Neural cell (in vitro differentiated cells): ENCODE results near the gene PBX1. TPM values are rescaled to one million over a fixed set of nuclear protein-coding genes. Genes with fewer than 3 reads are reported as not detected.

Experiments used
- H2AFZ ChIP-seq: fragments of 200-600, 300-800 bp; sonication (generic), shearing (Covaris generic); 2 replicates; pipeline ENCODE4 v1.6.0; 2014; ENCODE audit warnings: low read depth, mild to moderate bottlenecking, antibody characterized with exemption, low read length, moderate library complexity
- H3F3A ChIP-seq: fragments of 200-600 bp; shearing (Covaris generic); 2 replicates; pipeline ENCODE4 v1.6.1; 2016; ENCODE audit warnings: mild to moderate bottlenecking, moderate library complexity, mixed read lengths, antibody characterized with exemption, low read length; ENCODE audit not compliant: insufficient read depth, poor library complexity, severe bottlenecking
- H3K27ac ChIP-seq: fragments of 200-600, 300-800 bp; sonication (generic), shearing (Covaris generic); 2 replicates; pipeline ENCODE4 v1.5.1; 2014; ENCODE audit warnings: mild to moderate bottlenecking, low read length, moderate library complexity
- H3K27me3 ChIP-seq: fragments of 300-800, 200-600 bp; sonication (generic), shearing (Covaris generic); 2 replicates; pipeline ENCODE4 v1.6.0; 2014; ENCODE audit warnings: mild to moderate bottlenecking, low read depth, low read length, moderate library complexity; ENCODE audit not compliant: insufficient read depth
- H3K36me3 ChIP-seq: fragments of 300-800, 200-600 bp; sonication (generic), shearing (Covaris generic); 2 replicates; pipeline ENCODE4 v1.5.1; 2014; ENCODE audit warnings: mild to moderate bottlenecking, antibody characterized with exemption, low read length, moderate library complexity; ENCODE audit not compliant: insufficient read depth
- H3K4me2 ChIP-seq: fragments of 300-800, 200-600 bp; sonication (generic), shearing (Covaris generic); 2 replicates; pipeline ENCODE4 v1.6.0; 2014; ENCODE audit warnings: mild to moderate bottlenecking, low read length
- H3K4me3 ChIP-seq: fragments of 300-800, 200-600 bp; sonication (generic), shearing (Covaris generic); 2 replicates; pipeline ENCODE4 v1.5.1; 2014; ENCODE audit warnings: mild to moderate bottlenecking, low read length, moderate library complexity
- H3K79me2 ChIP-seq: fragments of 200-600 bp; shearing (Covaris generic); replicated peaks from 2 replicates; pipeline ENCODE4 v1.6.0; 2014; ENCODE audit warnings: mild to moderate bottlenecking, low read length, moderate library complexity; ENCODE audit not compliant: insufficient read depth
- H3K9ac ChIP-seq: fragments of 300-800, 200-600 bp; sonication (generic), shearing (Covaris generic); 2 replicates; pipeline ENCODE4 v1.6.1; 2016; ENCODE audit warnings: mild to moderate bottlenecking, low read length, mixed read lengths
- H3K9me2 ChIP-seq: fragments of 200-600 bp; shearing (Covaris generic); 2 replicates; pipeline ENCODE4 v1.6.1; 2016; ENCODE audit warnings: mild to moderate bottlenecking, low read length, mixed read lengths; ENCODE audit not compliant: insufficient read depth
- H3K9me3 ChIP-seq: fragments of 200-600, 300-800 bp; sonication (generic), shearing (Covaris generic); 2 replicates; pipeline ENCODE4 v1.6.1; 2016; ENCODE audit warnings: mild to moderate bottlenecking, mixed run types, low read length, moderate library complexity, mixed read lengths
- H4K20me1 ChIP-seq: fragments of 200-600 bp; shearing (Covaris generic); 2 replicates; pipeline ENCODE4 v1.6.1; 2016; ENCODE audit warnings: mild to moderate bottlenecking, mixed run types; ENCODE audit not compliant: insufficient read depth
- CTCF ChIP-seq: fragments of 450-650 bp; IDR thresholded peaks from 2 replicates; pipeline ENCODE4 v1.5.1; 2014; ENCODE audit warnings: antibody characterized with exemption, mild to moderate bottlenecking, moderate library complexity; ENCODE audit not compliant: poor library complexity, severe bottlenecking
- EP300 ChIP-seq: fragments of 450-650 bp; conservative IDR thresholded peaks from 2 replicates; pipeline ENCODE4 v1.6.1; 2014; ENCODE audit warnings: antibody characterized with exemption, mild to moderate bottlenecking, moderate library complexity; ENCODE audit not compliant: poor library complexity, severe bottlenecking
- EZH2 ChIP-seq: fragments of 200-600, 300-800 bp; shearing (Covaris generic), sonication (generic); IDR thresholded peaks from 2 replicates; pipeline ENCODE4 v1.6.1; 2014; ENCODE audit warnings: antibody characterized with exemption, low read length, borderline replicate concordance, mild to moderate bottlenecking; ENCODE audit not compliant: insufficient read depth, poor library complexity, severe bottlenecking
- MXI1 ChIP-seq: fragments of 450-650 bp; conservative IDR thresholded peaks from 2 replicates; pipeline ENCODE4 v1.6.1; 2014; ENCODE audit warnings: antibody characterized with exemption, mild to moderate bottlenecking; ENCODE audit not compliant: poor library complexity, severe bottlenecking
- POLR2AphosphoS5 ChIP-seq: IDR thresholded peaks from 2 replicates; pipeline ENCODE4 v1.6.1; 2012
- RAD21 ChIP-seq: fragments of 450-650 bp; conservative IDR thresholded peaks from 2 replicates; pipeline ENCODE4 v1.6.1; 2014; ENCODE audit warnings: antibody characterized with exemption, mild to moderate bottlenecking, moderate library complexity
- REST ChIP-seq: IDR thresholded peaks from 2 replicates; pipeline ENCODE4 v1.6.1; 2012; ENCODE audit warnings: borderline replicate concordance
- SMC3 ChIP-seq: fragments of 450-650 bp; conservative IDR thresholded peaks from 2 replicates; pipeline ENCODE4 v1.6.1; 2014; ENCODE audit warnings: antibody characterized with exemption, mild to moderate bottlenecking, moderate library complexity; ENCODE audit not compliant: poor library complexity
- TAF1 ChIP-seq: IDR thresholded peaks from 2 replicates; pipeline ENCODE4 v1.6.1; 2012; ENCODE audit warnings: low read depth
- polyA plus RNA-seq: library from polyadenylated mRNA; depleted of rRNA; stranded (reverse); fragments of >200 nt; gene quantifications from 2 replicates; pipeline ENCODE4 v1.2.3, GENCODE V29; 2014

Gene PBX1
- polyA plus RNA-seq, 1 donor from 2014 or later = 42.4 TPM

GRCh38 chr1:164701189-164701761, 142.3 kb downstream of the PBX1 start:
- TF ChIP-seq REST = no peak
- no peak for TF ChIP-seq SMC3
- no peak for TF ChIP-seq EP300
- TF ChIP-seq MXI1 = no peak
- no peak for TF ChIP-seq EZH2
- TF ChIP-seq RAD21 = no peak
- no peak for TF ChIP-seq POLR2AphosphoS5
- TF ChIP-seq CTCF = no peak
- no peak for TF ChIP-seq TAF1
- H3K9ac ChIP-seq = no peak overlapping the region
- H3K9me2 ChIP-seq = no peaks in the 10 kb centered on the region
- H3K4me3 ChIP-seq = no peak overlapping the region
- no peak overlapping the region for H2AFZ ChIP-seq
- H4K20me1 ChIP-seq = no peaks in the 10 kb centered on the region
- no peak overlapping the region for H3K27ac ChIP-seq
- H3K79me2 ChIP-seq = peaks cover 79% of the 10 kb centered on the region
- H3K4me2 ChIP-seq = no peak overlapping the region
- H3K27me3 ChIP-seq = no peaks in the 10 kb centered on the region
- no peaks in the 10 kb centered on the region for H3K36me3 ChIP-seq
- H3F3A ChIP-seq = peaks cover 13% of the 10 kb centered on the region
- no peaks in the 10 kb centered on the region for H3K9me3 ChIP-seq

- Histone ChIP-seq H3F3A (peaks cover 13% of the 10 kb centered on the region), H3K9ac (no peak overlapping the region), H3K9me3 (no peaks in the 10 kb centered on the region), H3K4me2 (no peak overlapping the region), H3K79me2 (peaks cover 79% of the 10 kb centered on the region), H4K20me1 (no peaks in the 10 kb centered on the region), H3K27ac (peak overlapping the region; percentile 14), H2AFZ (no peak overlapping the region), H3K36me3 (no peaks in the 10 kb centered on the region), H3K9me2 (no peaks in the 10 kb centered on the region), H3K27me3 (no peaks in the 10 kb centered on the region), H3K4me3 (no peak overlapping the region)
- TF ChIP-seq REST (no peak), MXI1 (no peak), TAF1 (no peak), SMC3 (no peak), EZH2 (no peak), CTCF (no peak), RAD21 (no peak), POLR2AphosphoS5 (no peak), EP300 (no peak)
Observed at GRCh38 chr1:164702216-164702615, 143.2 kb downstream of the PBX1 start.
